GM12874 (cell line): Measurements from ENCODE around the gene HSD17B12.

Experiments
- TF ChIP-seq, protein P1 (sequence below): IDR thresholded peaks from 2 replicates; pipeline ENCODE4 v1.5.1; 2011; ENCODE audit warnings: low read depth, mild to moderate bottlenecking, control low read depth, low read length, moderate library complexity; ENCODE audit not compliant: insufficient read depth

The HSD17B12 gene

DNA sequence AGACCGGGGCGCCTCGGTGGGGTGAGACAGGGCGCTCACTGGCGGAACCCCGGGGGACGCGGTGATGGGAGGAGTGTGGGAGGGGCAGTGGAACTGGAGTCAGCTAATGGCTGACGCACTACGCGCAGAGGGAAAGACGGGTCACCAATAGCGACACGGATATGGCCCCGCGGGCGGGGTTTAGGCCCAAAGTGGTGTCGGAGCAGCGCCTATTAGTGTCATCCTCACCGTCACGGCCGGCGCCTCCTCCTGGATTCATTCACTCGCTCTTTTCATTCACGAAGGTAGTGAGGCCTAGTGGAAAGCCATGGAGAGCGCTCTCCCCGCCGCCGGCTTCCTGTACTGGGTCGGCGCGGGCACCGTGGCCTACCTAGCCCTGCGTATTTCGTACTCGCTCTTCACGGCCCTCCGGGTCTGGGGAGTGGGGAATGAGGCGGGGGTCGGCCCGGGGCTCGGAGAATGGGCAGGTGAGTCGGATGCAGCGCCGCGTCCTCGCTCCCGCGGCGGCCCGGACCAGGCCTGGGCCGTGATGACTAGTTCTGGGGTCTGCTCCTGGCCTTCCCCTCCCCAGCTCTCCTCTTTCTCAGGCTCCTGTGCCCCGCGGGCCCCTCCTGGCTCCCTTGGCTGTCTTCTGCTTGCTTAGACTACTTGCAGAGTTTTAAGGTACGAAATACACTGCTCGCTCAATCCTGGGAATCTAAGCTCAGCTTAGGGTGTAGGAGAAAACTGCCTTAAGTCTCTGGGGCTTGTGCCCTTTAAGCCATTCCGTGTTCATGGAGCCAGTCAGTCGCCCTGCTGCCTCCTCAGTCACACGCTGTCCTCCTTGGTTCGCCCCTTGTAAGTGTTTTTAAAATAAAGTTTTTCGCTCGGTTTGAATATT is at the start of gene HSD17B12:
Gene HSD17B12, plus strand, starts transcription at position 218 of the 880 bp plus-strand sequence. Its CDS starts 90 bp downstream, at position 308.
- TF ChIP-seq, protein P1, sequence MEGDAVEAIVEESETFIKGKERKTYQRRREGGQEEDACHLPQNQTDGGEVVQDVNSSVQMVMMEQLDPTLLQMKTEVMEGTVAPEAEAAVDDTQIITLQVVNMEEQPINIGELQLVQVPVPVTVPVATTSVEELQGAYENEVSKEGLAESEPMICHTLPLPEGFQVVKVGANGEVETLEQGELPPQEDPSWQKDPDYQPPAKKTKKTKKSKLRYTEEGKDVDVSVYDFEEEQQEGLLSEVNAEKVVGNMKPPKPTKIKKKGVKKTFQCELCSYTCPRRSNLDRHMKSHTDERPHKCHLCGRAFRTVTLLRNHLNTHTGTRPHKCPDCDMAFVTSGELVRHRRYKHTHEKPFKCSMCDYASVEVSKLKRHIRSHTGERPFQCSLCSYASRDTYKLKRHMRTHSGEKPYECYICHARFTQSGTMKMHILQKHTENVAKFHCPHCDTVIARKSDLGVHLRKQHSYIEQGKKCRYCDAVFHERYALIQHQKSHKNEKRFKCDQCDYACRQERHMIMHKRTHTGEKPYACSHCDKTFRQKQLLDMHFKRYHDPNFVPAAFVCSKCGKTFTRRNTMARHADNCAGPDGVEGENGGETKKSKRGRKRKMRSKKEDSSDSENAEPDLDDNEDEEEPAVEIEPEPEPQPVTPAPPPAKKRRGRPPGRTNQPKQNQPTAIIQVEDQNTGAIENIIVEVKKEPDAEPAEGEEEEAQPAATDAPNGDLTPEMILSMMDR = no peak

DNA sequence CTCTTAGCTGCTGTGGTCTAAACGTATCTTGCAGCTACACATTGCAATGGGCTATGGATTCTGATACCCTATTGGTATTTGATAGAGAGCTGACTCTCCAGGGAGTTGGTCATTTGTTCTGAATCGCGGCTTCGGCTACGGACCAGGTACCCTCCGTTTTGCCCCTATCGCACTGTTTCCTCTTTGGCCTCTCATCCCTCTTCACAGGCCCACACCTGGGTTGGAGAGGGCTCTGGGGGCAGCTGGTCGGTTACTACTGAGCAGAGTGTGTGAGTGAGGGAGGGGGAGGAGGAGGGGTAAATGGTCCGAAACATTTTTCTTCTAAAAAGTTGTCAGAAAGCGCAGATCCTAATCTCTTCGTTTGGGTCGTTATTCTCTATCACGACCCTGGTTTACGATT is 48.8 kb upstream of the HSD17B12 start:
- TF ChIP-seq, protein P1 = no peak

DNA sequence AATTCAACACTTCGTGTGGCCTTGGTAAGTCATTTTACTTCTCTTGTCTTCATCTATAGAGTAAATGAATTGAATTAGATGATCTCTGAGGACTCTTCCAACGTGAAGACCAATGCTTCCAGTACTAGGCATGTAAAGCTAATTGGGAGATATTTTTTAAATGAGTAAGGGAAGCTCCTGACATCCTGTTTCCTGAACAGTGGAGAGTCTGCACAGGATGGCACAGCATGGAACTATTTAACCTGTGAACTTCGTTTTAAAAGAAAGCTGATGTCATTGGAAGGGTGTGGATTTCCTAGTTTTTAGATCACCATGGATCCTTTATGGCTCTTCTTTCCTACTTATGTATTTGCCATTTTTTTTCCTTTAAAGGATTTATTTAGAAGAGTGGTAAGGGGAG is 48.4 kb upstream of the HSD17B12 start:
- TF ChIP-seq, protein P1 = no peak

DNA sequence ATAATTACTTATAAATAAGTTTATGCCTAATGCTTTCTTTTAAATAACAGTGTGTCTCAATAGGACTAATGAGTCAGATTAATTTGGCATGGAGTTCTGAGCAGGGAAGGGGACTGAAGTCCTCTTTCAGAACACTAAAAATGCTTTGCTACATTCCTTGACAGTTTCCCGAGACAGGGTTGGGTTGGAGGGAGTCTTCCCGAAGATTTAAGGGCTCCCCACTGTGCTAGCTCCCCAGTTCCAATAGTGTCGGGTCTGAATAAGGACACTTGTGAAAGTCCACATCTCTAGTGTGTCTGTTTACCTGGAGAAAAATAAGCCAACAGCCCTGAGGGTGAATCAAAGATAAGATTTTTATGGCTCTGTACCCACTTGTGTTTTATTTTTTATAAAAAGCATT is 41.8 kb upstream of the HSD17B12 start:
- TF ChIP-seq, protein P1 = no peak

DNA sequence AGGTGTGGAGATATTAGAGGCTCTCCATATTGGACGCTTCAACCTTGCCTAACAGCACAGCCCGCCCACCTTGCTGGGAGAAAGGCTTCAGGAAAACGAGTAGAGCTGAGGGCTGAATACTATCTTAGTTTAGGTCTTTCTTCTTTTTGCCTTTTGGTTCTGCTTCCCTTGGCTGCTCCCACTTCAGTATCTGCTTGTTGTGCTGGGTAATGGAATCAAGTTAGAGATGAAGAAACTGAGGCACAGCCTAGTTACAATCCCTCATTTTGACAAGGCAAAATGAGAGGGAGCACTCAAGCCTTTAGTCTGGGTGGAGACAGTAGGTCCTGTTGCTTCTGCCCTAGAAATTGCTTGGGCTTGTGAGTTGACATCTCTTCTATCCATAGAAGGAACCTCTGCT is 41.3 kb upstream of the HSD17B12 start:
- TF ChIP-seq, protein P1 = no peak

DNA sequence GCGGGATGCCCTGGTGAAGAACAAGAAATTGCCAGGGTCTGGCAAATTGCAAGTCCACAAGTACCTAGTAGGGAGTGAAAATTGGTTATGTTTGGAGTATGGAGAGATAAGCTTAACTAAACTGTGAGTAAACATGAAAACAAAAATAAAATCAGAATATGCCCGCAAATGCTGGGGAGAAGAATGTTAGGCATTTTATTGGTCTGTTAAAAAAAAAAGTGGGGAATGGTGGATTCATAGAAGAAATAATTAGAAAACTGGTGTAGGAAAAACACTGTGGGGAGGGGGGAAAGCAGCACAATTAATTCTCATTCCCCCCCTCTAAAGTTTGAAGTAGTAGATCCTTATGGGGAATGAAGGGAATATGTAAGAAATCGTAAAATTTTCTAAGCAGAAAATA is 40.6 kb upstream of the HSD17B12 start:
- TF ChIP-seq, protein P1 = no peak

DNA sequence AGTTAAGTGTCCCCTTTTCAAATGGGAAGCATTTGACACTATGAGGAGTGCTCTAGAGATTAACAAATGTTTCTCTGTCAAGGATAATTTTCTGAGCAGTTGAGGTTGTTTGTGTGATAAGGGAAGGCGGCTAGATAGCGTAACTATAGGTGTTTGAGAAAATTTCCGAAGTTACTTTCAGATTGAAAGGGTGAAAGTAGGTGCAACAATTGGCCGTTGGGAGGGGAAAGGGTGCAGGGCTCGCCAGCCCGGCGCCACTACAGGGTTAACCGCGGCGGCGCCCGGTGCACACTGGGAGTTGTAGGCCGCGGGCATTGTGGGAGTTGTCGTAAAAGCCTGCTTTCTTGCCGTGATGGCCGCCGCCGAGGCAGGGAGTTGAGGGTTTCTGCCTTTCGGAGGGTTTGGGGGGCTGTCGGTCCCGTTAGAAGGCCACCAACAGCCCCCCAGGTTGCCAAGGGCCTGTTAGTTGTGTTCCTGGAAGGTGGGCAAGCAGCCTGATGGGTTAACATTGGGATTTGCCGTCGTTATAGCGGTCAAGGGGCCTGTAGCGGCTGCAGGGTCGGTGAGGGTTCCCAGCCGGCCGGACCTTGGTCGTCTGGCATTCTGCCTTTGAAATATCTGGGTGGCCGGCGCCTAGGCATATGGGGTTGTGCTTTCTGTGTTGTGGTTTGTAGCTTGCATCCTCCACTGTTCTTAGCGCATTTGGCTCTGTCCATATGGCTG is 36.5 kb upstream of the HSD17B12 start:
- TF ChIP-seq, protein P1 = no peak
